ENCODE measurements around the gene SUGT1.

- TF ChIP-seq CTCF (IDR thresholded peaks at IDR 0.05; ENCODE audit: poor library complexity, severe bottlenecking) (no peak), EP300 (conservative IDR thresholded peaks at IDR 0.05; ENCODE audit: poor library complexity, severe bottlenecking) (no peak), POLR2AphosphoS5 (IDR thresholded peaks at IDR 0.05) (no peak), REST (IDR thresholded peaks at IDR 0.05; ENCODE audit: borderline replicate concordance) (no peak), RAD21 (conservative IDR thresholded peaks at IDR 0.05) (no peak), EZH2 (IDR thresholded peaks at IDR 0.05; ENCODE audit: borderline replicate concordance, insufficient read depth, low read length, poor library complexity, severe bottlenecking) (no peak), SMC3 (conservative IDR thresholded peaks at IDR 0.05; ENCODE audit: poor library complexity) (no peak), TAF1 (IDR thresholded peaks at IDR 0.05; ENCODE audit: low read depth) (no peak), MXI1 (conservative IDR thresholded peaks at IDR 0.05; ENCODE audit: poor library complexity, severe bottlenecking) (no peak)
Observed at GRCh38 chr13:52615812-52616211, 36.8 kb upstream of the SUGT1 start.

Measured in neural cell (in vitro differentiated cells).